Upper lobe of left lung (tissue), 6 donors: ENCODE measurements around the gene CRYAB. TPM values are rescaled to one million over a fixed set of nuclear protein-coding genes. Genes with fewer than 3 reads are reported as not detected.

Experiments
- ATAC-seq, 2 donors: fragments of 200-7000 bp; cut with Tn5 transposase; one replicate each; pipeline ENCODE4 v1.9.1; 2022; ENCODE audit warnings: mild to moderate bottlenecking in 2 of 2, moderate library complexity in 2 of 2; ENCODE audit not compliant: low FRiP score in 2 of 2
- DNase-seq, 2 donors: peaks; one replicate each; pipeline ENCODE4 v3.0.0-alpha.2; 2019 to 2020
- H3K27ac ChIP-seq, 4 donors: fragments of 200-600 bp; sonication (generic); one replicate each; pipeline ENCODE4 v1.5.1; 2016 to 2019
- H3K27me3 ChIP-seq, 4 donors: fragments of 200-600 bp; sonication (generic); one replicate each; pipeline ENCODE4 v1.5.1; 2017 to 2019
- H3K36me3 ChIP-seq, 4 donors: fragments of 200-600 bp; sonication (generic); one replicate each; pipeline ENCODE4 v1.5.1; 2016 to 2019
- H3K4me1 ChIP-seq, 4 donors: fragments of 200-600 bp; sonication (generic); one replicate each; pipeline ENCODE4 v1.5.1; 2018 to 2019
- H3K4me3 ChIP-seq, 4 donors: fragments of 200-600 bp; sonication (generic); one replicate each; pipeline ENCODE4 v1.5.1; 2017 to 2019; ENCODE audit warnings: mild to moderate bottlenecking in 2 of 4, moderate library complexity in 1 of 4
- H3K9me3 ChIP-seq, 4 donors: fragments of 200-600 bp; sonication (generic); one replicate each; pipeline ENCODE4 v1.5.1; 2018 to 2019
- CTCF ChIP-seq, 6 experiments: fragments of 450-650 bp in 4 of 6; fragments of 200-600 bp in 2 of 6; sonication (generic) in 2 of 6; IDR thresholded peaks; one replicate each; pipeline ENCODE4 v1.5.1; 2016 to 2019; ENCODE audit warnings: antibody characterized with exemption in 6 of 6
- EP300 ChIP-seq, 4 donors: sonication (generic); formaldehyde crosslinking; IDR thresholded peaks; one replicate each; pipeline ENCODE4 v1.5.1; 2017; ENCODE audit warnings: antibody characterized with exemption in 4 of 4, control low read depth in 2 of 4
- POLR2A ChIP-seq, 4 donors: fragments of 450-650 bp; IDR thresholded peaks; one replicate each; pipeline ENCODE4 v1.5.1; 2016 to 2017; ENCODE audit warnings: antibody characterized with exemption in 4 of 4, mild to moderate bottlenecking in 2 of 4
- POLR2AphosphoS5 ChIP-seq, 2 donors: sonication (generic); formaldehyde crosslinking; IDR thresholded peaks; one replicate each; pipeline ENCODE4 v1.5.1; 2017; ENCODE audit warnings: antibody characterized with exemption in 2 of 2
- WGBS, 2 donors: methylation state at CpG; one replicate each; pipeline ENCODE4 v1.1.5; 2017 to 2018; 5-methylcytosine and 5-hydroxymethylcytosine counted together
- total RNA-seq, 6 donors: library from RNA; depleted of rRNA in 4 of 6; stranded (reverse); fragments of >200 nt in 4 of 6; gene quantifications; one replicate each; pipeline versions ENCODE4 v1.1.0 to v1.2.1, GENCODE V29; 2016 to 2021
- donor health status: DM: no; HTN: no; CAD: no; lungs with moderate emphysema.
- donor health status: DM: no; HTN: yes; CAD: no; lungs with severe emphysema.

CRYAB gene
- total RNA-seq, 6 donors from 2014 or later, result 21.0 to 79.7 (median 30.2) TPM

- ATAC-seq (peak in 1 of 2 donors; percentile 54), DNase-seq (no peak)
- WGBS, 2 donors, result 62 to 71% methylated on average over 5 of the region's 5 CpGs
- TF ChIP-seq EP300 (IDR thresholded peaks at IDR 0.05), result no peak
- peak in 1 of 2 donors; percentile 31 for TF ChIP-seq POLR2AphosphoS5 (IDR thresholded peaks at IDR 0.05)
- Histone ChIP-seq H3K9me3 (no peaks in the 10 kb centered on the region), H3K36me3 (no peaks in the 10 kb centered on the region), H3K27ac (peak overlapping the region in 2 of 4 donors; percentile 54 to 59), H3K4me1 (peaks cover 4 to 25% (median 6%) of the 10 kb centered on the region in 4 donors), H3K27me3 (no peaks in the 10 kb centered on the region), H3K4me3 (no peak overlapping the region)
These were observed 33.1 kb upstream of the CRYAB start for GRCh38 chr11:111944651-111945051.

- Histone ChIP-seq H3K27me3 (no peaks in the 10 kb centered on the region), H3K27ac (peak overlapping the region in 3 of 4 donors; percentile 21 to 59 (median 54)), H3K36me3 (no peaks in the 10 kb centered on the region), H3K4me1 (peaks cover 5 to 25% (median 6%) of the 10 kb centered on the region in 4 donors), H3K9me3 (no peaks in the 10 kb centered on the region), H3K4me3 (no peak overlapping the region)
- no peak for TF ChIP-seq EP300 (IDR thresholded peaks at IDR 0.05)
- ATAC-seq (peak in 1 of 2 donors; percentile 24), DNase-seq (peak in 1 of 2 donors; percentile 45)
- 25 to 48% methylated on average over 3 of the region's 3 CpGs for WGBS, 2 donors
These were observed 32.6 kb upstream of the CRYAB start for GRCh38 chr11:111944139-111944538.

GRCh38 chr11:111942829-111943228 lies 31.3 kb upstream of the CRYAB start:
- 92 to 93% methylated on average over 7 of the region's 7 CpGs for WGBS, 2 donors
- no peak overlapping the region for H3K4me3 ChIP-seq
- no peaks in the 10 kb centered on the region for H3K36me3 ChIP-seq
- DNase-seq (no peak), ATAC-seq (no peak)
- H3K9me3 ChIP-seq, result no peaks in the 10 kb centered on the region
- TF ChIP-seq POLR2AphosphoS5 (IDR thresholded peaks at IDR 0.05) (no peak), POLR2A (IDR thresholded peaks at IDR 0.05) (no peak), EP300 (IDR thresholded peaks at IDR 0.05) (no peak), CTCF (IDR thresholded peaks at IDR 0.05) (no peak)
- no peaks in the 10 kb centered on the region for H3K27me3 ChIP-seq
- peaks cover 6 to 28% (median 18%) of the 10 kb centered on the region in 4 donors for H3K4me1 ChIP-seq
- H3K27ac ChIP-seq, result no peak overlapping the region

- WGBS, 2 donors, result 83 to 86% methylated on average over 5 of the region's 5 CpGs
- DNase-seq, result no peak
- H3K4me3 ChIP-seq, result no peak overlapping the region
- no peaks in the 10 kb centered on the region for H3K9me3 ChIP-seq
- no peak for TF ChIP-seq POLR2A (IDR thresholded peaks at IDR 0.05)
- no peak for TF ChIP-seq POLR2AphosphoS5 (IDR thresholded peaks at IDR 0.05)
- TF ChIP-seq CTCF (IDR thresholded peaks at IDR 0.05), result no peak
- TF ChIP-seq EP300 (IDR thresholded peaks at IDR 0.05), result no peak
- H3K4me1 ChIP-seq, result peaks cover 13 to 28% (median 23%) of the 10 kb centered on the region in 4 donors
- no peaks in the 10 kb centered on the region for H3K36me3 ChIP-seq
- no peaks in the 10 kb centered on the region for H3K27me3 ChIP-seq
- H3K27ac ChIP-seq, result no peak overlapping the region
- ATAC-seq, result no peak
These were observed 30.4 kb upstream of the CRYAB start for GRCh38 chr11:111941963-111942362.

GRCh38 chr11:111939836-111940604 lies 28.4 kb upstream of the CRYAB start:
- WGBS, 2 donors, result 87 to 89% methylated on average over 4 of the region's 4 CpGs

More at GRCh38 chr11:111939836-111940604, 28.4 kb upstream of the CRYAB start:
- DNase-seq, result no peak
- ATAC-seq, result no peak
- H3K27me3 ChIP-seq, result no peaks in the 10 kb centered on the region
- peak overlapping the region in 1 of 4 donors; percentile 8 for H3K27ac ChIP-seq
- no peak for TF ChIP-seq POLR2AphosphoS5 (IDR thresholded peaks at IDR 0.05)
- TF ChIP-seq POLR2A (IDR thresholded peaks at IDR 0.05), result no peak
- no peak for TF ChIP-seq EP300 (IDR thresholded peaks at IDR 0.05)
- no peak for TF ChIP-seq CTCF (IDR thresholded peaks at IDR 0.05)
- H3K36me3 ChIP-seq, result no peaks in the 10 kb centered on the region
- H3K9me3 ChIP-seq, result no peaks in the 10 kb centered on the region
- H3K4me1 ChIP-seq, result peaks cover 27 to 38% (median 32%) of the 10 kb centered on the region in 4 donors
- no peak overlapping the region for H3K4me3 ChIP-seq
